ENCODE data around the gene DDRGK1.

DNA sequence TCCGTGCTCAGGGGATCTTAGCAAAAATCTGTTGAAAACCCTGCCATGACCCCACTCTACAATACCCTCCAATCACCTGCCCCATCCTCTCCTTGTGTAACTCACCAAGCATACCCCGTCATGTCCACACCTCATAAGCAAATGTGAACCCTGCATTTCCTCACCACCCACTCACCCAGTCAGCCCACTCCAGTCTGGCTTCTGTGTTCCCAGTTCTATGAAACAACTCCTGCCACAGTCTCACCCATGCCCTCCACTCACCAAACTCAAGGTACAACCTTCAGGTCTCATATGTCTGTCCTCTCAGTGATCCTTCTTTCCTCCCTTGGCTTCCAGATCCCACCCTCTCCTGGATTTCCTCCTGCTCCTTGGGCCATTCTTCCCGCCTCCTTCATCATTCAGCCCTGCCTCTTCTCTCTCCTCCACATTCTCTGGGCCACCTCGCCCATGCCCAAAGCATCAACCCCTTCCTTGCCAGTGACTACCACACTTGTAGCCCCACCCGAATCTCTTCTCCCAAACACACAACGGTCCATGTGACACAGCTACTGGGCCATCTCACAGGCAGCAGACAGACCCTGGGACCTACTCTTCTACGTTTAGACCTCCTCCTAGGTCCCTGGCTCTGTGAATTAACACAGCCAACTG is 8.8 kb downstream of the DDRGK1 start:
- TF ChIP-seq, protein P1, sequence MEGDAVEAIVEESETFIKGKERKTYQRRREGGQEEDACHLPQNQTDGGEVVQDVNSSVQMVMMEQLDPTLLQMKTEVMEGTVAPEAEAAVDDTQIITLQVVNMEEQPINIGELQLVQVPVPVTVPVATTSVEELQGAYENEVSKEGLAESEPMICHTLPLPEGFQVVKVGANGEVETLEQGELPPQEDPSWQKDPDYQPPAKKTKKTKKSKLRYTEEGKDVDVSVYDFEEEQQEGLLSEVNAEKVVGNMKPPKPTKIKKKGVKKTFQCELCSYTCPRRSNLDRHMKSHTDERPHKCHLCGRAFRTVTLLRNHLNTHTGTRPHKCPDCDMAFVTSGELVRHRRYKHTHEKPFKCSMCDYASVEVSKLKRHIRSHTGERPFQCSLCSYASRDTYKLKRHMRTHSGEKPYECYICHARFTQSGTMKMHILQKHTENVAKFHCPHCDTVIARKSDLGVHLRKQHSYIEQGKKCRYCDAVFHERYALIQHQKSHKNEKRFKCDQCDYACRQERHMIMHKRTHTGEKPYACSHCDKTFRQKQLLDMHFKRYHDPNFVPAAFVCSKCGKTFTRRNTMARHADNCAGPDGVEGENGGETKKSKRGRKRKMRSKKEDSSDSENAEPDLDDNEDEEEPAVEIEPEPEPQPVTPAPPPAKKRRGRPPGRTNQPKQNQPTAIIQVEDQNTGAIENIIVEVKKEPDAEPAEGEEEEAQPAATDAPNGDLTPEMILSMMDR (IDR thresholded peaks at IDR 0.05), result no peak
- TF ChIP-seq POLR2A (IDR thresholded peaks at IDR 0.05), result no peak
- no peak for TF ChIP-seq POLR2AphosphoS5 (IDR thresholded peaks at IDR 0.05)
- no peak for TF ChIP-seq EP300 (IDR thresholded peaks at IDR 0.05)
